CD4-positive, alpha-beta T cell (primary cell): ENCODE results near the gene HK3. TPM values are rescaled to one million over a fixed set of nuclear protein-coding genes. Genes with fewer than 3 reads are reported as not detected.

Source experiments
- ATAC-seq: fragments of 200-7000 bp; cut with Tn5 transposase; one replicate; pipeline ENCODE4 v1.10.0; 2022; ENCODE audit warnings: mild to moderate bottlenecking; ENCODE audit not compliant: poor library complexity
- CTCF ChIA-PET: fragments of 350-600 bp; sonication (Branson Sonifier 250); formaldehyde crosslinking; loops from one replicate; lab custom pipeline; 2021; ENCODE audit warnings: antibody characterized with exemption, inconsistent platforms; lab: Charles Lee
- POLR2A ChIA-PET: fragments of 350-600 bp; sonication (Branson Sonifier 250); formaldehyde crosslinking; loops from one replicate; lab custom pipeline; 2021; ENCODE audit warnings: antibody characterized with exemption, inconsistent platforms; lab: Charles Lee
- DNase-seq, 14 experiments: peaks; one replicate each; pipeline ENCODE4 v3.0.0-alpha.2; 2013 to 2020; ENCODE audit warnings: mixed read lengths in 2 of 14
- H3K27ac ChIP-seq, 2 donors: one replicate each; pipeline versions ENCODE4 v1.5.1 to v1.7.0; 2013; ENCODE audit warnings: low read length in 2 of 2, low read depth in 1 of 2, mild to moderate bottlenecking in 1 of 2
- H3K27me3 ChIP-seq, 2 experiments: 1 replicate in 1 of 2; 2 replicates in 1 of 2; pipeline versions ENCODE4 v1.6.1 to v1.7.0; 2013; ENCODE audit warnings: low read length in 2 of 2, control low read depth in 1 of 2, mild to moderate bottlenecking in 1 of 2, moderate library complexity in 1 of 2; ENCODE audit not compliant: insufficient read depth in 2 of 2, control insufficient read depth in 1 of 2
- H3K36me3 ChIP-seq: one replicate; pipeline ENCODE4 v1.6.1; 2013; ENCODE audit warnings: low read length, control low read depth; ENCODE audit not compliant: insufficient read depth
- H3K4me1 ChIP-seq: one replicate; pipeline ENCODE4 v1.6.1; 2013; ENCODE audit warnings: low read length, control low read depth; ENCODE audit not compliant: insufficient read depth
- H3K4me3 ChIP-seq: one replicate; pipeline ENCODE4 v1.5.1; 2013; ENCODE audit warnings: mild to moderate bottlenecking, low read length, moderate library complexity
- H3K9me3 ChIP-seq, 2 experiments: 1 replicate in 1 of 2; 2 replicates in 1 of 2; pipeline versions ENCODE4 v1.6.1 to v1.7.0; 2013; ENCODE audit warnings: low read length in 2 of 2, mild to moderate bottlenecking in 2 of 2, control low read depth in 1 of 2, moderate library complexity in 1 of 2; ENCODE audit not compliant: control insufficient read depth in 1 of 2, insufficient read depth in 1 of 2
- H3K27ac Mint-ChIP-seq: one replicate; pipeline ENCODE4 v1.8.0; 2020; ENCODE audit warnings: mixed read lengths
- H3K27me3 Mint-ChIP-seq: one replicate; pipeline ENCODE4 v1.8.0; 2021; ENCODE audit warnings: mixed read lengths
- H3K36me3 Mint-ChIP-seq: one replicate; pipeline ENCODE4 v1.8.0; 2021; ENCODE audit warnings: low read depth, mixed read lengths
- H3K4me1 Mint-ChIP-seq: one replicate; pipeline ENCODE4 v1.8.0; 2021; ENCODE audit warnings: low read depth, mixed read lengths
- H3K4me3 Mint-ChIP-seq: one replicate; pipeline ENCODE4 v1.8.0; 2020; ENCODE audit warnings: mild to moderate bottlenecking, mixed read lengths
- H3K9me3 Mint-ChIP-seq: one replicate; pipeline ENCODE4 v1.8.0; 2020; ENCODE audit warnings: mixed read lengths
- CTCF ChIP-seq: fragments of 200-600 bp; IDR thresholded peaks from one replicate; pipeline ENCODE4 v1.8.0; 2022; ENCODE audit warnings: antibody characterized with exemption, mild to moderate bottlenecking
- intact Hi-C, 2 experiments: fragments of 100-400 bp; cut with DNase I in 1 of 2; cut with micrococcal nuclease in 1 of 2; formaldehyde crosslinking; loops; one replicate each; pipeline versions ENCODE4 v1.15.1 to v1.9.0; 2023 to 2025; cut with DNase I, micrococcal nuclease
- total RNA-seq, 174 experiments: library from RNA in 2 of 174; stranded (reverse) in 2 of 174; gene quantifications; one replicate each; pipeline ENCODE4 v1.2.3 and lab custom pipeline; 2021 to 2026

HK3 gene
- total RNA-seq, 2 experiments from 2014 or later, result 0.74 to 1.2 TPM

- H3K9me3 ChIP-seq, result peaks cover 0 to 13% of the 10 kb centered on the region in 2 experiments
- no peak for DNase-seq
- no peak overlapping the region for H3K4me3 ChIP-seq
- H3K27me3 ChIP-seq, result peaks cover 11 to 19% of the 10 kb centered on the region in 2 experiments
- no peaks in the 10 kb centered on the region for H3K4me1 ChIP-seq
- H3K36me3 Mint-ChIP-seq, result no peaks in the 10 kb centered on the region
- ChIA-PET CTCF (no interaction called here), POLR2A (no interaction called here)
- intact Hi-C loops, result no loop called here
- no peak for ATAC-seq
- no peak overlapping the region for H3K4me3 Mint-ChIP-seq
- H3K27me3 Mint-ChIP-seq, result peaks cover 52% of the 10 kb centered on the region
- H3K4me1 Mint-ChIP-seq, result no peaks in the 10 kb centered on the region
- TF ChIP-seq CTCF, result no peak
- H3K9me3 Mint-ChIP-seq, result no peaks in the 10 kb centered on the region
- H3K36me3 ChIP-seq, result no peaks in the 10 kb centered on the region
- no peak overlapping the region for H3K27ac ChIP-seq
- H3K27ac Mint-ChIP-seq, result no peak overlapping the region
Observed at GRCh38 chr5:176847726-176848290, 51.3 kb downstream of the HK3 start.

GRCh38 chr5:176847148-176847547 lies 52.0 kb downstream of the HK3 start:
- intact Hi-C loops, result no loop called here
- H3K27ac Mint-ChIP-seq, result no peak overlapping the region
- peaks cover 0 to 13% of the 10 kb centered on the region in 2 experiments for H3K9me3 ChIP-seq
- DNase-seq (no peak), ATAC-seq (no peak)
- no peak overlapping the region for H3K4me3 ChIP-seq
- TF ChIP-seq CTCF, result no peak
- no peaks in the 10 kb centered on the region for H3K4me1 ChIP-seq
- ChIA-PET CTCF (no interaction called here), POLR2A (no interaction called here)
- H3K27me3 Mint-ChIP-seq, result peaks cover 55% of the 10 kb centered on the region
- no peak overlapping the region for H3K27ac ChIP-seq
- peaks cover 11 to 19% of the 10 kb centered on the region in 2 experiments for H3K27me3 ChIP-seq
- no peaks in the 10 kb centered on the region for H3K4me1 Mint-ChIP-seq
- no peak overlapping the region for H3K4me3 Mint-ChIP-seq
- no peaks in the 10 kb centered on the region for H3K36me3 Mint-ChIP-seq
- no peaks in the 10 kb centered on the region for H3K9me3 Mint-ChIP-seq
- H3K36me3 ChIP-seq, result no peaks in the 10 kb centered on the region

- Mint-ChIP-seq H3K4me3 (no peak overlapping the region), H3K36me3 (no peaks in the 10 kb centered on the region), H3K9me3 (no peaks in the 10 kb centered on the region), H3K4me1 (no peaks in the 10 kb centered on the region), H3K27me3 (peaks cover 53% of the 10 kb centered on the region), H3K27ac (no peak overlapping the region)
- TF ChIP-seq CTCF, result no peak
- POLR2A ChIA-PET, result no interaction called here
- H3K27ac ChIP-seq, result no peak overlapping the region
- ATAC-seq (no peak), DNase-seq (no peak)
- intact Hi-C loops, result no loop called here
- H3K4me1 ChIP-seq, result no peaks in the 10 kb centered on the region
- H3K36me3 ChIP-seq, result no peaks in the 10 kb centered on the region
- peaks cover 11 to 20% of the 10 kb centered on the region in 2 experiments for H3K27me3 ChIP-seq
- CTCF ChIA-PET, result no interaction called here
- H3K9me3 ChIP-seq, result peaks cover 0 to 13% of the 10 kb centered on the region in 2 experiments
- H3K4me3 ChIP-seq, result no peak overlapping the region
Observed at GRCh38 chr5:176846335-176847140, 52.6 kb downstream of the HK3 start.
